HepG2 (cell line): Measurements from ENCODE around the gene TICAM2. TPM values are rescaled to one million over a fixed set of nuclear protein-coding genes. Genes with fewer than 3 reads are reported as not detected.

Experiments
- ATAC-seq: fragments of 200-7000 bp; cut with Tn5 transposase; 3 replicates; pipeline ENCODE4 v1.9.1; 2020; ENCODE audit warnings: mild to moderate bottlenecking, moderate library complexity
- BruUV-seq: library from RNA; stranded (reverse); fragments of 400-500 nt; replicated peaks from 2 replicates; lab custom pipeline; 2021; lab: Mats Ljungman, UMichigan
- CTCF ChIA-PET: fragments of 300-600 bp; formaldehyde crosslinking; extraction: SDS; loops from one replicate; lab custom pipeline; 2021; ENCODE audit warnings: low total read pairs, inconsistent platforms, low intra/inter-chr PET ratio; lab: Yijun Ruan, JAX
- POLR2A ChIA-PET: fragments of 350-600 bp; sonication (Branson Sonifier 250); formaldehyde crosslinking; loops from one replicate; lab custom pipeline; 2020; ENCODE audit warnings: antibody characterized with exemption, inconsistent platforms; lab: Yijun Ruan, JAX
- DNase-seq: peaks from one replicate; pipeline ENCODE4 v3.0.0-alpha.2; 2015; ENCODE audit warnings: low spot score
- FAIRE-seq: peaks from 3 replicates; lab custom pipeline; 2011; peaks lifted over from hg19 to GRCh38; lab: Jason Lieb, UNC
- H2AFZ ChIP-seq: one replicate; pipeline ENCODE4 v1.6.1; 2011; ENCODE audit warnings: low read length, inconsistent platforms
- H3K27ac ChIP-seq: fragments of 300-600 bp; 3 replicates; pipeline ENCODE4 v1.8.0; 2011; ENCODE audit warnings: mixed run types, mild to moderate bottlenecking, mixed read lengths, low read length, inconsistent platforms; ENCODE audit not compliant: insufficient read depth; ENCODE audit errors: extremely low read length
- H3K27me3 ChIP-seq, 2 experiments: fragments of 200-600 bp in 1 of 2; 2 replicates in 1 of 2; 3 replicates in 1 of 2; pipeline versions ENCODE4 v1.6.0 to v1.8.0; 2011; ENCODE audit warnings: low read length in 2 of 2, mild to moderate bottlenecking in 2 of 2, moderate library complexity in 2 of 2, inconsistent platforms in 1 of 2; ENCODE audit not compliant: insufficient read depth in 2 of 2, control insufficient read depth in 1 of 2
- H3K36me3 ChIP-seq, 2 experiments: fragments of 200-600 bp in 1 of 2; replicated peaks in 1 of 2; 2 replicates in 1 of 2; 3 replicates in 1 of 2; pipeline versions ENCODE4 v1.5.1 to v1.8.0; 2011; ENCODE audit warnings: low read length in 2 of 2, inconsistent platforms in 1 of 2; ENCODE audit not compliant: insufficient read depth in 2 of 2, control insufficient read depth in 1 of 2
- H3K4me1 ChIP-seq: 2 replicates; pipeline ENCODE4 v1.5.1; 2012; ENCODE audit warnings: low read length, inconsistent platforms; ENCODE audit not compliant: insufficient read depth
- H3K4me2 ChIP-seq: 2 replicates; pipeline ENCODE4 v1.6.0; 2011; ENCODE audit warnings: low read depth, low read length, inconsistent platforms
- H3K4me3 ChIP-seq, 3 experiments: fragments of 200-600 bp in 1 of 3; sonication (generic), shearing (Covaris generic) in 1 of 3; replicated peaks in 1 of 3; 2 replicates each; pipeline ENCODE4 v1.5.1; 2011 to 2016; ENCODE audit warnings: low read length in 3 of 3, inconsistent platforms in 2 of 3, low read depth in 2 of 3, mild to moderate bottlenecking in 2 of 3, control low read depth in 1 of 3, mixed read lengths in 1 of 3; ENCODE audit not compliant: insufficient read depth in 1 of 3
- H3K79me2 ChIP-seq: one replicate; pipeline ENCODE4 v1.6.1; 2011; ENCODE audit warnings: low read length, inconsistent platforms; ENCODE audit not compliant: insufficient read depth
- H3K9ac ChIP-seq: 2 replicates; pipeline ENCODE4 v1.6.0; 2011; ENCODE audit warnings: mild to moderate bottlenecking, low read depth, low read length, inconsistent platforms; ENCODE audit not compliant: insufficient read depth
- H3K9me3 ChIP-seq: 2 replicates; pipeline ENCODE4 v1.5.1; 2012; ENCODE audit warnings: mild to moderate bottlenecking, low read length
- H4K20me1 ChIP-seq: 2 replicates; pipeline ENCODE4 v1.6.0; 2011; ENCODE audit warnings: inconsistent platforms, mild to moderate bottlenecking, low read length, moderate library complexity; ENCODE audit not compliant: insufficient read depth
- CREB1 ChIP-seq, 2 experiments: fragments of 450-650 bp in 1 of 2; IDR thresholded peaks; 2 replicates each; pipeline ENCODE4 v1.6.1; 2016 to 2017; ENCODE audit warnings: control low read depth in 1 of 2, mild to moderate bottlenecking in 1 of 2, missing compliant biosample characterization in 1 of 2, missing genetic modification characterization in 1 of 2
- EHMT2 ChIP-seq: fragments of 200-600 bp; sonication (generic); IDR thresholded peaks from 2 replicates; pipeline ENCODE4 v1.7.0; 2017; ENCODE audit warnings: antibody characterized with exemption, low read depth, low read length, borderline replicate concordance
- HCFC1 ChIP-seq: fragments of 150-350 bp; IDR thresholded peaks from 2 replicates; pipeline ENCODE4 v1.6.1; 2014; ENCODE audit warnings: low read depth, low read length
- PBX3 ChIP-seq: sonication (generic); formaldehyde crosslinking; IDR thresholded peaks from 2 replicates; pipeline ENCODE4 v1.8.1; 2023; ENCODE audit warnings: missing genetic modification reagents, inconsistent platforms, borderline replicate concordance
- PHF21A ChIP-seq: sonication (generic); formaldehyde crosslinking; IDR thresholded peaks from 2 replicates; pipeline ENCODE4 v1.5.0; 2020; ENCODE audit warnings: mild to moderate bottlenecking, missing genetic modification reagents
- RXRB ChIP-seq: IDR thresholded peaks from 2 replicates; pipeline ENCODE4 v1.6.1; 2016; ENCODE audit warnings: borderline replicate concordance, missing genetic modification reagents, missing compliant biosample characterization
- SRY ChIP-seq: sonication (generic); formaldehyde crosslinking; IDR thresholded peaks from 2 replicates; pipeline ENCODE4 v1.8.0; 2022; ENCODE audit warnings: mild to moderate bottlenecking, missing genetic modification reagents
- SSRP1 ChIP-seq: IDR thresholded peaks from 2 replicates; pipeline ENCODE4 v1.6.1; 2016; ENCODE audit warnings: control low read depth
- TBX3 ChIP-seq: fragments of 450-650 bp; IDR thresholded peaks from 2 replicates; pipeline ENCODE4 v1.6.1; 2017; ENCODE audit warnings: antibody characterized with exemption, mild to moderate bottlenecking, inconsistent platforms, borderline replicate concordance
- TERF1 ChIP-seq: sonication (generic); formaldehyde crosslinking; IDR thresholded peaks from 2 replicates; pipeline ENCODE4 v1.8.0; 2022; ENCODE audit warnings: mild to moderate bottlenecking, missing genetic modification reagents, moderate library complexity
- YY1 ChIP-seq: IDR thresholded peaks from 2 replicates; pipeline ENCODE4 v1.6.1; 2011; ENCODE audit warnings: low read length, low read depth, moderate library complexity, mild to moderate bottlenecking; ENCODE audit not compliant: insufficient read depth, insufficient replicate concordance
- ZBTB39 ChIP-seq: sonication (generic); formaldehyde crosslinking; IDR thresholded peaks from 2 replicates; pipeline ENCODE4 v1.5.0; 2020; ENCODE audit warnings: missing genetic modification reagents
- ZFY ChIP-seq: sonication (generic); formaldehyde crosslinking; IDR thresholded peaks from 2 replicates; pipeline ENCODE4 v1.4.0; 2020; ENCODE audit warnings: missing genetic modification reagents
- ZIK1 ChIP-seq: sonication (generic); formaldehyde crosslinking; IDR thresholded peaks from 2 replicates; pipeline ENCODE4 v1.5.0; 2020; ENCODE audit warnings: mild to moderate bottlenecking, low read depth, missing genetic modification reagents, borderline replicate concordance
- ZNF232 ChIP-seq: sonication (generic); formaldehyde crosslinking; IDR thresholded peaks from 2 replicates; pipeline ENCODE4 v1.4.0; 2020; ENCODE audit warnings: missing genetic modification reagents, borderline replicate concordance
- ZNF615 ChIP-seq: sonication (generic); formaldehyde crosslinking; IDR thresholded peaks from 2 replicates; pipeline ENCODE4 v1.5.0; 2020; ENCODE audit warnings: mild to moderate bottlenecking, missing genetic modification reagents, borderline replicate concordance
- ZNF790 ChIP-seq: sonication (generic); formaldehyde crosslinking; IDR thresholded peaks from 2 replicates; pipeline ENCODE4 v1.8.0; 2022; ENCODE audit warnings: missing genetic modification reagents, mild to moderate bottlenecking, borderline replicate concordance
- WGBS: methylation state at CpG from one replicate; pipeline ENCODE4 v1.1.6; 2017; ENCODE audit warnings: low lambda C conversion rate; 5-methylcytosine and 5-hydroxymethylcytosine counted together
- in situ Hi-C: cut with HindIII; loops from 2 replicates; pipeline ENCODE4 v1.10.0; 2017; ENCODE audit warnings: low pct_unique_long_range_greater_than_20kb; ENCODE audit not compliant: extremely low pct_ligation_motif_present
- intact Hi-C: fragments of 100-400 bp; cut with micrococcal nuclease; formaldehyde crosslinking; loops from one replicate; pipeline ENCODE4 v1.10.0; 2022; ENCODE audit not compliant: unreplicated experiment
- polyA plus RNA-seq, 8 experiments: library from polyadenylated mRNA; depleted of rRNA in 3 of 8; stranded (reverse) in 7 of 8; unstranded in 1 of 8; fragments of >200 nt; fragmentation: Illumina TruSeq in 4 of 8; extraction: Trizol in 4 of 8; gene quantifications; 2 replicates each; pipeline versions ENCODE4 v1.2.1 to v1.2.3, GENCODE V29; 2011 to 2016; ENCODE audit warnings: low read depth in 4 of 8, missing spikeins in 1 of 8, mixed read lengths in 1 of 8; ENCODE audit not compliant: insufficient read depth in 1 of 8
- total RNA-seq, 5 experiments: library from RNA; depleted of rRNA; stranded (reverse); fragments of >200 nt; fragmentation: Illumina TruSeq; extraction: Trizol; gene quantifications; 2 replicates each; pipeline ENCODE4 v1.2.3, GENCODE V29; 2016; ENCODE audit warnings: low read depth in 1 of 5

TICAM2 gene
- total and polyA plus RNA-seq, 2 of the 13 experiments (the other 11 are each of a cell fraction or from before 2014, with no cell fraction given): 0.04 TPM; not detected in 1

GRCh38 chr5:115558388-115558956 lies 43.8 kb downstream of the TICAM2 start:
- ChIA-PET CTCF (no interaction called here), POLR2A (no interaction called here)
- 0% methylated on average over 4 of the region's 4 CpGs for WGBS
- intact Hi-C loops (no loop called here), in situ Hi-C loops (no loop called here)
- Histone ChIP-seq H3K4me1 (peaks cover 11% of the 10 kb centered on the region), H3K9ac (no peak overlapping the region), H4K20me1 (no peaks in the 10 kb centered on the region), H3K4me3 (no peak overlapping the region), H2AFZ (no peak overlapping the region), H3K27ac (no peak overlapping the region), H3K36me3 (no peaks in the 10 kb centered on the region), H3K9me3 (no peaks in the 10 kb centered on the region), H3K27me3 (0 out of 5 replicates have a peak, but pooled peaks cover 0 to 2% of the 10 kb centered on the region in 2 experiments), H3K79me2 (no peaks in the 10 kb centered on the region), H3K4me2 (0 out of 2 replicates have a peak overlapping the region, but pooled peaks have one; percentile 7)
- no peak for TF ChIP-seq SSRP1 (CRISPR knock-in tag)
- TF ChIP-seq RXRB (CRISPR knock-in tag): no peak
- no peak for TF ChIP-seq EHMT2
- no peak for TF ChIP-seq CREB1 (IDR thresholded peaks at IDR 0.05)
- TF ChIP-seq CREB1 (CRISPR knock-in tag; IDR thresholded peaks at IDR 0.05): no peak
- no peak for TF ChIP-seq ZIK1
- TF ChIP-seq SRY (CRISPR knock-in tag): no peak
- no peak for TF ChIP-seq ZNF232 (CRISPR knock-in tag)
- no peak for TF ChIP-seq YY1
- TF ChIP-seq ZFY (CRISPR knock-in tag): no peak
- no peak for TF ChIP-seq PHF21A
- TF ChIP-seq ZNF615 (CRISPR knock-in tag): no peak
- no peak for TF ChIP-seq TBX3
- TF ChIP-seq ZBTB39: no peak
- TF ChIP-seq ZNF790 (CRISPR knock-in tag): no peak
- no peak for TF ChIP-seq PBX3 (CRISPR knock-in tag)
- TF ChIP-seq HCFC1: no peak
- no peak for TF ChIP-seq TERF1
- ATAC-seq: no peak
- FAIRE-seq: no peak
- BruUV-seq: no TSS peak
- DNase-seq: no peak
